HG03469 (cell line): ENCODE data around the gene ATE1.
"Not testable (repeated sequence)": the region's sequence is repeated elsewhere in the genome, so short reads cannot be mapped to it uniquely, and the experiment has no call there.

Source experiments
- ATAC-seq: cut with Tn5 transposase; IDR thresholded peaks from one replicate; pipeline ENCODE4 v1.9.1; 2021; ENCODE audit warnings: mild to moderate bottlenecking, moderate library complexity, moderate number of reproducible peaks; ENCODE audit not compliant: unreplicated experiment

ATE1 gene

DNA sequence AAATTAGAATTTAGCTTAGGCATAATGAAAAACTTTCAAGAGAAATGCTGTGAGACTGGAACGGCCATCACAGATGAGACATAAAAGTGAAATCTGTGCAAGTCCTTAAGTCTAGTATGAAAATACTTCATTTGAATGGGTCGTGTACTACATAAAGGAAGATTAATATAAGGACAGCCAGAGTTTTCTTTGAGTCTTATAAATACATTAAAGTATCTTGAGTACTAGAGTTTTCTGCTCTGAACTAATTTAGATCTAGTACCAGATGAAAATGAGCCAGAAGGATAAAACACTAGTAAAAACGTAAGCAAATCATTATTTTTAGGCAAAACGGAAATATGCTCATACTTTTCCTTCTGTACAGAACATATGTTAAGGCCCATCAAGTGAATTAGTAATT, 93.1 kb downstream of the ATE1 start:
- ATAC-seq = no peak

DNA sequence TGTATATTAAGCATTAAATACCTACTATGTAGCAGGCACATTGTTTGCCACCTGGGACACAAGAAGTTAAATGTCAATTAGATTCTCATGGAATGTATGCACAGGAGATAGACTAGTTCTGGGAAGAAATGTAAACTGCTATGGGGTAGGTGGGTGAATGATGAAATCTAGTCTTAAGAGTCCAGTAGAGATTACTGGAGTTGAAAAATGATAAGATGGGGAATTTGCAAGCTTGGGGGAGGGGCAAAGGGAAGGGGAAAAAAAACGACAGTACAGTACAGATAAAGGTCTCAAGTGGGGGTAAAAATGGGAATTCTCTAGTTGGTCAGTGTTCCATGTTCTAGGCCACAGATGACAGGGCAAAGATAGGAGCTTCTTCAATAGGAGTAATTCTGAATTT, 94.4 kb downstream of the ATE1 start:
- ATAC-seq = no peak

DNA sequence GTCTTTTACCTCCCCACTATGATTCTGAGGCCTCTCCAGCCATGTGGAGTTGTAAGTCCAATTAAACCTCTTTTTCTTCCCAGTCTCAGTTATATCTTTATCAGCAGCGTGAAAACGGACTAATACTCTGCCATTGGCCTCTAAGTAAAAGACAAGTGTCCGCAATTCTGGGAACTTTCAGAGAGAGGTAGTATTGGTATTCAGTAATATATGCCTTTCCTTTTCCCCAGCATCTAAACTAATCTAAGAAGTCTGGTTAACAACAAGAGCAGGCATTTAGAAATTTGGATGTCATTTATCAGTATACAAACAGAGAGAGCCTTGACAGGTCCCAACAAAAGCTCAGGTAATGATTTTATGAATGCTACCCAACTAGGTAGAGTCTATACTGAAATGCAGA, 95.2 kb downstream of the ATE1 start:
- ATAC-seq = no peak

DNA sequence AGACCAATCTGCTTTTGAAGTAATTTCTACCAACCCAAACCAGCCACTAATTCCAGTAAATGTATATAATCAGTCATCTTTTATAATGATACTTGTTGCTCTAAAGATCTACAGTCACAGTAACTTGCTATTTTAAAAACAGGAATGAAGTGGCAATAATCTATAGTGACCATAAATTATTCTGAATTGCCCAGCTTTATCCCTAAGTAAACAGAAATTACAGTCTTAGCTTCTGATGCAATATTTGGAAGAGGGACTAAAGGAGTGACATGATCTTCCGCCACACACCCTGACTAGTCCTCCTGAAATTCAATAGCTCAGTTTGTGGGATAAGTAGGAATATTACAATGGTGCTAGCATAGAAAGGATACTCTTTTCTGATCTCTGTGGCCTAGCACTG, 96.1 kb downstream of the ATE1 start:
- no peak for ATAC-seq

DNA sequence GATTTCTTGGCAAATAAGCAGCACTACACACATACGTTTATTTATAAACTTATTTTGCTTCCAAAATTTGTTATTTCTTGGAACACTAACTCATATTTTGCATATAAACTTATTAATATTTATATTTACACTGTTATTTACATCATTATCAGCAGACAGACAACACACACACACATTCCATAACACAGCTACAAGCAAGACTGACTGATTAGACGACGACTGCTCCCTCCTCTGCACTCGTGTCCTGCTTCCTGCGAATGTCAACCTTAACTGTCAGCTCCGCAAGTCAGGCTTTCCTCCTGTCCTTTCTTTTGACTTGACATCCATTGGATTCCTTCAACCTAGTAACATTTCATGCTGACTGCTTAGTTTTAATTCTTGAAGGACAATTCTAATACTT, 96.6 kb downstream of the ATE1 start:
- no peak for ATAC-seq

DNA sequence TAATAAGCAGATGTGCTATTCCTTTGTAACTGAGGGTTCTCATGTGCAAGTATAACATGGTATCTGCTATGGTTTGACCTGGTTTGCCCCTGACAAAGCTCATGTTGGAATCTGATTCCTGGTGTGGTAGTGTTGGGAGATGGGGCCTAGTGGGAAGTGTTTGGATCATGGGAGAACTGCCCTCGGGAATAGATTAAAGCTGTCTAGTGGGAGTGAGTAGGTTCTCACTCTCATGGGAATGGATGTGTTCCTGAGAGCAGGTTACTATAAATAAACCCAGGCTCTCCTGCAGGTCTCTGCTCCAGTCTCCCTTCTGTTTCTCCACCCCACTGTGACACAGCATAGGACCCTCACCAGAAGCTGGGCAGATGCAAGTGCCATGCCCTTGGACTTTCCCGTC, 97.7 kb downstream of the ATE1 start:
- ATAC-seq = no peak

DNA sequence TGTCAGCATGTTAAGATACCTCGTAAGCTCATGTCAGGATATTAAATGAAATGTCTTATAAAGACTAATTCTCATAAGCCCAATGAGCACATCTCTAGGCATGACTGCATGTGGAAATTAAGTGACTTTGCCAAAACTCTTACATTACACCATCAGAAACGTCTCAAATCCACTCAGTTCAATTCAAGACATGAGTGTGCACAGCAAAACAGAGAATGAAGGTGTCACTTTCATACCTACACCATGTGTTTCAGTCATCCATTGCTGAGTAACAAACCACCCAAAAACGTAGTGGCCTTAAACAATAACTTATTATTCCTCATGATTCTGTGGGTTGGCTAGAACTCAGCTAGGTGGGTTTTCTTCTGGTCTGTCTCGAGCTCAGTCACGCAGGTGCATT, 99.8 kb downstream of the ATE1 start:
- no peak for ATAC-seq

DNA sequence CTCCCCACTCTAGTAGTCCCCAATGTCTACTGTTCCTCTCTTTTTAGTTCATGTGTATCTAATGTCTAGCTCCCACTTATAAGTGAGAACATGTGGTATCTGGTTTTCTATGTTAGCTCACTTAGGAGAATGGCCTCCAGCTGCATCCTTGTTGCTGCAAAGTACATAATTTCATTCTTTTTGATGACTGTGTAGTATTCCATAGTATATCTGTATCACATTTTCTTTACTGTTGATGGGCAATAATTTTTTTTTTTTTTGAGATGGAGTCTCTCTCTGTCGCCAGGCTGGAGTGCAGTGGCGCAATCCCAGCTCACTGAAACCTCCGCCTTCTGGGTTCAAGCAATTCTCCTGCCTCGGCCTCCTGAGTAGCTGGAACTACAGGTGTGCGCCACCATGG, 101.1 kb downstream of the ATE1 start:
- not testable (repeated sequence) for ATAC-seq

DNA sequence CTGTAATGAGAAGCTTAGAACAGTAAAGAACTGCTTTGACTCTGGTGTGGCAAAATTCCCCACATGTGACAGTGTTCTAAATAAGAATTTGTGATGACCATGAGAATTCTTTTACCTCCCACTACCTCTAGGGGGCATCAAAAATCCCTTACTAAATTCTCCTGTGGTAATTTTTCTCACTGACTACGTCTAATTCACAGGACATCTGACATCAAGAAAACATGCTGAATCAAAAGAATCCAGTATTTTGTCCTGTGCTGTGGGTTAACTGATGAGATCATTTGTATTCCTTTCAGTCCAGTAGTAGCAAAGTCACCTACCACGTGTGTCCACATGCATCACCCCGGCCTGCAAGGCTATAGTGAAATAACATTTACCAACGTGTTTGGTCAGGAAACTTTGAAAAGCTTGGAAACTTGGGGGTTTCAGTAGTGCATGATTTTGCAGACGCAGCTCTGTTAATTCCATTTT, 103.8 kb downstream of the ATE1 start:
- ATAC-seq = no peak

DNA sequence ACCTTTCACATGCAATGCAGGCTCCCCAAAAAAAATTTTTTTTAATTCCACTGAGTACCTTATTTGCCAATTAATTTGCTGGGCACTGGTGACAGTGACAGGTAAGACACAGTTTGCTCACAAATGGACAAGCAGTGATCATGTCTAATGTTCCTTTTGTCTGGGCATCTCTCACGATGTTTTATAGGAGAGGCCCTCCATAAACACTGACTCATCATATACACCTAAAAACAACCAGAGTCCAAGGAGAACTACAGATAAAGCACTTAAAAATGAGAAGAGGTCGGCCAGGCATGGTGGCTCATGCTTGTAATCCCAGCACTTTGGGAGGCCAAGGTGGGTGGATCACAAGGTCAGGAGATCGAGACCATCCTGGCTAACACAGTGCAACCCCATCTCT, 105.1 kb downstream of the ATE1 start:
- ATAC-seq = no peak

DNA sequence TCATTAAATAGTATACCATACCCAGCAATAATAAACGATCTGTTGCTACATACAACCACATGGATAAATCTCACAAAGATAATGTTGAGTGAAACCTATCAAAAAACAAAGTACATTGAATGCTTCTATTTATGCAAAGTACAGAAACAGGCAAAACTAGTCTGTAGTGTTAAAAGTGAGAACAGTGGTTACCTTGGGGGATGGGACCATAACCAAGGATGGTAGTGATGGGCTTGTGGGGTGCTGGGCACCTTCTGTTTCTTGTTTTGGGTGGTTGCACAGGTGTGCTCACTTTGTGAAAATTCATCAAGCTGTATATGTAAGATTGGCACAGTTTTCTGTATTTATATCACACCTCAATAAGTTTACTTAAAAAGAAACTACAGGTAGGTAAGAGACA, 105.7 kb downstream of the ATE1 start:
- ATAC-seq = no peak

DNA sequence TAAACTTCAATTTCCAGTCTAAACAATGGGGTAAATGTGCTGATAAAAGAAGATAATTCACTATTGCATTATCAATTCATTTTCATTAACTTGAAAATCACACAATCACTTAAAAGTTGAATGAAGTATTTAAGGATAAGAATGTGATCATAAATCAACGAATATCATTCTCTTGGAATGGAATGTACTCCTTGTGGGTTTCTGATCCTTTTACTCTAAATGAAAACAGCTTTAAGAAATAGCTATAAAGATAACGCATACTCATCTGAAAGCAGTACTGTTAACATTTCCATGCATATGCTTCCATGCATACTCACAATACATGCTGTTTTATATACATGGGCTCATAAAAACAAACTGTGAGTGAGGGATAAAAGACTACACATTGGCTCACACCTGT, 108.8 kb downstream of the ATE1 start:
- no peak for ATAC-seq

DNA sequence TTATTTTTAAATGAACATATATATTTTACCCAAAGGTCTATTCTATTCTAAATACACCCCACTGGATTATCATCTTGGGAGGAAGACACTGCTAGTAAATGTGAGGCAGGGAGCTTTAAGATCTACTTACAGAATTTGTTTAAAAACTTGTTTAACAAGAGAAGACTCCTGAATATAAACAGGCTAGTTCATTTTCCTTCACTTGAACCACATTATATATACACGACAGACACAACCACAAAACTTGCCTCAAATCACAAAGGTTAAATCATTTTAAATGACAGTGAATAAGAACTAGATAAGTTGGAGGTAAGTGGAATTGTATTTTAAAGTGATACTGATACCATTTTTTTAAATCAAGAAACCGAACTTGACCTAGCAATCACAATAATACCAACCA, 109.2 kb downstream of the ATE1 start:
- ATAC-seq = no peak

DNA sequence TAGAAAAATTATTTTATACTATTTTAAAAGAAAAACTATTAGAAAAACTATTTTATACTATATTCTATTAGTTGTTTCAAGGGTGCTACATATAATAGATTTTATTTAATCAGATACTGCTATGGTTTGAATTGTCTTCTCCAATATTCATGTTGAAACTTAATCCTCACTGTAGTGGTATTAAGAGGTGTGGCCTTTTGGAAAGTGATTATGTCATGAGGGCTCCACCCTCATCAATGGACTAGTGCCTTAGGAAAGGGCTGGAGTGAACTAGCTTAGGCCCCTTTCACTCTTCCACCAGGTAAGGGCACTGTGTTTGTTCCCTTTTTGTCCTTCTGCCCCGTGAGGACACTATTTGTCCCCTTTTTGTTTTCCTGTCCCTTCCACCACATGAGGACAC, 111.6 kb downstream of the ATE1 start:
- ATAC-seq = no peak

DNA sequence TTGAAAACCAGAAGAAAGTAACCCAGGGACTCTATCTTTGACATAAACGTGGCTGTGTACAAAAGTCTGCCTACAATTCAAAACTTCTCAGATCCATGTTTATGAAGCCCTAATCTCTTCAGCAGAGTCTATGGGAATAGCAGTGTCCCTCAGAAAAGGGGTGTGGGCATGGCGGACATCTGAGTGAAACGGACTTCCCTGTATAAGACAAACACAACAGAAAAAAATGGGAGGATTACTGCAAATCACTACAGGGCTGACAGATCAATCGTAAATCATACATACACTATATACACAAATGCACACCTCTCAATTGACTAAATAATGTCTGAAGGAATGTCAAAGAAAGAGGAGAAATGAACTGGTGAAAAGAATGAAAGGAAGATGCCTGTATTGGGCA, 114.0 kb downstream of the ATE1 start:
- no peak for ATAC-seq

DNA sequence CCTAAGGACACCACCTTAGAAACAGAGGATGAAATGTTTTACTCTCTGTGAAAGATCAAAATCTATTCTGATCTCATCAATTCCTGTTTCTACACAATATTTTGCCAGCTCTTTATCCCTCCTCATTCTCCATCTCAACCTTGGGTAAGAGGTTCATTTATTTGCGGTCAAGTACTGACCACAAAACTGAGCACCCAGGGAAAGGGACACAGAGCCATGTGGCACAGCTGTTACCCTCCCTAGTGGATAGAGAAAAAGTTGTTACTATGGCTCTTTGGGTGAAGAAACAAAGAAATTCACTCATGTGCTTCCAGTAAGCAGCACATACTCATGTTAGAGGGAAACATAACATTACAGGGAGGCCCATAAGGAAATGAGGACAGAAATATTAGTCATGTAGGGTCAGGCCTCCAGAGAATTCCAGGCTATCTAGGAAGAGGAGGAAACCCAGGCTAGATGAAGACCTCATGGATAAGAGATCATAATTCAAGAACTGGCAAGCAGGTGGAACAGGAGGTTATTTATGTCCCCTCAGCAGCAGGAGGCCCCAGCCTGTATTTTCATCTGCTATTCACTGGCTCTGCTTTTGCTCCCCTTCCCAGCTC, 114.5 kb downstream of the ATE1 start:
- no peak for ATAC-seq

DNA sequence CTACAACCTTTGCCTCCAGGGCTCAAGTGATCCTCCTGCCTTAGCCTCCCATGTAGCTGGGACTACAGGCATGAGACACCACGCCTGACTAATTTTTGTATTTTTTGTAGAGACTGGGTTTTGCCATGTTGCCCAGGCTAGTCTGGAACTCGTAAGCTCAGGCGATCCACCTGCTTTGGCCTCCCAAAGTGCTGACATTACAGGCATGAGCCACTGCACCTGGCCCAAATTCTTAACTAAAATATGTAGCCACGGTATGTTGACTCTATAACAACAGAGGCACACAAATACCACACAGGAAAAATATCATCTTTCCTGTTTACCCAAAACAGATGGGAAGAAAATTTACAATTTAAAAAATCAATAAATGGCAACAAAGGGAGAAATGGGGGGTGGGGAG, 115.8 kb downstream of the ATE1 start:
- ATAC-seq = no peak

DNA sequence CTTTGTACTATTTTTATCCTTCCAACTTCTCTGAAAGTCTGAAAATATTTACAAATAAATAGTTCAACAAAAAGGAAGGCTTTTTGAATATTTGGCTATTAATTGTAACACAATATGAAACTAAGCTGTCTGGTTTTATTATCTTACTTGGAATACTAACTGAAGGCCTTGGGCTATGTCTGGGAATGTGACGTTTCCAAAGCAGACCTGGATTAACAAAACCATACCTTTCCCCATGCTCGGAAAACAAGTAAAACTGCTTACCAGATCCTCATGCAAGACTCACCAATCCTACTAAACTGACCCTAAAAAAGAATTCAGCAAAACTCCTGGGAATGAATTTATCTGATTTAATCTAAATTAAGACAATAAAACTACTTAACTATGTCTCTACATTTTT, 116.4 kb downstream of the ATE1 start:
- ATAC-seq = no peak

DNA sequence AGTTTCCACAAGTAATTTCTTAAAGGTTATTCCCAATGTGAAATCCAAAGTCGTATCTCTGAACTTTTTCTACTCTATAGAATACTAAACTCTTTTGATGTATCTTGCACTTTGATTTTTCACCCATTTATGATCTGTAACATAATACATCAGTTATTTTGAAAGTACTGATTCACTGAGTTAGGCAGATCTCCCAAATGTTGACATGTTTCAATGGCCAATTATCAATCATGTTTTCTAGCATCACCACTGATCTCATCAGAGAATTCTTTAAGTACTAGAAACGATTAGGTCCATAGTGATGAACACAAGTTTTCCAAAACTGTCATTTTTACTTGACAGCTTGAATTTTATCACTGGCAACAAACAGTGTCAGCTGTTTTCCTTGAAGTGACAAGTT, 119.0 kb downstream of the ATE1 start:
- no peak for ATAC-seq

DNA sequence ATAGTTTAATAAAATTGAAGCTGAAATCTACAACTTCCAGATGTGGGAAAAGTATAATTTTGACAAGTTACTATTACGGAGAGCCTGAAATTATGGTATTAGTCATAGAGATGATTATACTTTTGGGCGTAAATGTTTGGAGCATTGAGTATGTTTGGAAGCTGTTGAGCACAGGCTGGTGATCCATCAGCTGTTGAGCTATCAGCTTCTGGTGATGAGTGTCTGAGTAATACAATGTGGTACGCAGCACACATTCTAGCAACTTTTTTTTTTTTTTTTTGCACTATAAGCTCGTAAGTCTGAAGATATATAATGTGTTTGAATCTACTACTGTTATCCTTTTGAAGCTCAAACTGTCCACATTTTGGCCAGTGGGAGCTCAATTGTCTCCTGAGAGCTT, 123.4 kb downstream of the ATE1 start:
- no peak for ATAC-seq

DNA sequence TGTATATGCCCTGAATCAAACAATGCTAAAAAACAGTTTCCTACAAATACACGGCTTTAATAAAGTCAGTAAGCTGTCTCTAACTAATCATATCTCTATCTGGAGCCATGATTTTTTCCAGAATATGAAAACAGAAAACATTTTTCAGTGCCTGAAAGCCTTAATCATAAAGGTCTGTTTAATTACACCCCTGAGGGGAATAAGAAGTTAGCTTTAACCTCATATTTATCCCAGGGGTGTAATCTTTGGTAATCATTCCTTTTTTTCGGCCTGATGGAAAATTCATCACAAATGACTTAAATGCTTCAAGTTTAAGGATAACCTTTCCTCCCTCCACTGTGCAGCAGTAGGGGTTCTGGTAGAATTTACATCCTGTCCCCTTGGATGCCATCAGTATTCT, 124.2 kb downstream of the ATE1 start:
- no peak for ATAC-seq

DNA sequence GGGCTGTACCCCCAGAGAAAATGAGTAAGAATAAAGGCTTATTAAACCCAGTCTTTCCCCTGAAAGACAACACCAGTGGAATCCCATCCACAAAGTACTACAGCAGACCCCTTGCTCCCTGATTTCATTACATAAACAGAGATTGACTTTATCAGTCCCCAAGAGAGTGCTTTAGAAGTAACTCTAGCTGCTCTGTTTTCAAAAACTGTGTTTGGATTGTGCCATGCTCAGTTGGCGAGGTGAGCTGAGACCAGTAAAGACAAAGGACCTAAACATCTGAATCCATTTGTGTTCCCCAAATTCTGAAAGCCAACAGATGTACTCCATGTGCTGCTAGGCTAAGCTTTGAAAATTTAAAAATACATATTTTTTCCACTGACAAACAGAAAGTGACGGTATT, 127.0 kb downstream of the ATE1 start:
- ATAC-seq = no peak

DNA sequence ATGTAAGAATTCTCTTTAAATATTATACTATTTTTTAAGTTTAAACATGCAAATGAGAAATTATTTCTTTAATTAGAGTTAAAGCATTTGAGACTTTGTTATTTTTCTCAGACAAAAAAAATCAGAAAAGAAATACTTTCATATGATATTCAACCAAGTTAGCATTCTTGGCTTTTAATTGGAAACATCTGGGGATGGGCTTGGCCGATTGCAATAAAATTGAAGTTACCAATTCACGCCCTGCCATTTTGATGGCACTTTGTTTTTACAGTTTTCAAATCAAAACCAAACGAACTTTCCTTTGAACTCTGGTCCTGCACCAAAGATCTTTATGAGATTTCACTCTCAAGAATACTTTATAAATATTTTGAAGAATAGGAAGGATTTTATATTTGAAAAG, 127.7 kb downstream of the ATE1 start:
- no peak for ATAC-seq

DNA sequence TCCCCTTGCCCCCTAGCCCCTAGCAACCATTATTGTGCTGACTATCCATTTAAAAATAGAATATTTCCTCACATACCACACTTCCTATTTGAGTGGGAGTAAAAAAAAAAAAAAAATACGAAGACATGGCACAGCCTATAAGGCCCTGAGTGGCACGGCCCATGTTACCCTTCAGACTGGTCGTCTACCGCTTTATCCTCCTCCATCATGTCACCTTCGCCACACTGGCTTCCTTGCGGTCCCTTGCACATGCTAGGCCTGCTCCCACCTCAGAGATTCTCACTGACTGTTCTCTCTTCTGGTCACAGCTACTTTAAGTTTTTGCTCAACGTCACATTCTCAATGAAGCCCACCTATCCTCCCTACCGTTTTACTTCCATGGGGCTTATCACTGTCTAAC, 130.3 kb downstream of the ATE1 start:
- ATAC-seq = no peak
